LNCaP clone FGC (cell line): ENCODE measurements around the gene DCDC1.

Experiments
- DNase-seq: peaks from one replicate; pipeline ENCODE4 v3.0.0-alpha.2; 2011; ENCODE audit warnings: low read depth
- H3K4me3 ChIP-seq: 2 replicates; pipeline ENCODE4 v1.5.1; 2011; ENCODE audit warnings: mild to moderate bottlenecking, low read depth, low read length, control low read depth
- TF ChIP-seq, protein P1 (sequence below): IDR thresholded peaks from 2 replicates; pipeline ENCODE4 v1.5.1; 2012; ENCODE audit warnings: mild to moderate bottlenecking; ENCODE audit not compliant: control insufficient read depth, insufficient read depth; ENCODE audit errors: extremely low read depth

The DCDC1 gene

DNA sequence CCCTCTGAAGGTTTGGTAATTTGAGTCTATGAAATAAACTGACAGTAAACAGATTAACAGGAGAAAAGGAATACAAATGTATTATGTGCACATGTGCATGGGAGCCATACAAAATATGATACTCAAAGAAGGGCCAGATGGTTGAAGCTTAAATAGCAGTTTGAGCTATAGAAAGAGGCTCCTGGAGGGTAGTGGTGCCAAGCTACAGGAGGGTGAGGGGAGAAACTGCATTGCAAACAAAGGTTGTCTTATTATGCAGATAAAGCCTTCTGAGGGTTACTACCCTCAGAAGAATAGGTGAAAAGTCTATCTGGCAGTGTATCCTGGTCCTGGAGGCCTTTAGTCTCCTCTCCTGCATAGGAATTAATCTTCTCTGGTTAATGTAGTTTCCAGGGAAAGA is 516.1 kb downstream of the DCDC1 start:
- no peak for DNase-seq

DNA sequence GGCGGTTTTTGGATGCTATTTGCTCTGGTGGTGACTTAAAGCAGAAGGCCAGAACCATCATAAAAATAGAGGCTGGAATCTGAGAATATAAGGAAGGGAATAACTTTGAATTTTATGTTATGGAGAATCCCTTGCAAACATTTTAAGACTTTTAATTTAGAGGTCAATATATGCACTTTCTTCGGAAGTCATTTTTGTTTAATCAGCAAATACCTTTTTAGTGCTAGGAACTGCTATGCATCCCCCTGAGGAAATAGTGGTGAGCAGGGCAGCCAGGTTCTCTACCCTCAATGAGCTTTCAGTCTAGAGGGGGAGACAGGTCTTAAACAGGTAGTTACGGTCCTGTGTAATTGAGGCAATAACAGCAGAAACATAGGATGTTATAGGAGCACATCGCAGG is 516.9 kb downstream of the DCDC1 start:
- TF ChIP-seq, protein P1, sequence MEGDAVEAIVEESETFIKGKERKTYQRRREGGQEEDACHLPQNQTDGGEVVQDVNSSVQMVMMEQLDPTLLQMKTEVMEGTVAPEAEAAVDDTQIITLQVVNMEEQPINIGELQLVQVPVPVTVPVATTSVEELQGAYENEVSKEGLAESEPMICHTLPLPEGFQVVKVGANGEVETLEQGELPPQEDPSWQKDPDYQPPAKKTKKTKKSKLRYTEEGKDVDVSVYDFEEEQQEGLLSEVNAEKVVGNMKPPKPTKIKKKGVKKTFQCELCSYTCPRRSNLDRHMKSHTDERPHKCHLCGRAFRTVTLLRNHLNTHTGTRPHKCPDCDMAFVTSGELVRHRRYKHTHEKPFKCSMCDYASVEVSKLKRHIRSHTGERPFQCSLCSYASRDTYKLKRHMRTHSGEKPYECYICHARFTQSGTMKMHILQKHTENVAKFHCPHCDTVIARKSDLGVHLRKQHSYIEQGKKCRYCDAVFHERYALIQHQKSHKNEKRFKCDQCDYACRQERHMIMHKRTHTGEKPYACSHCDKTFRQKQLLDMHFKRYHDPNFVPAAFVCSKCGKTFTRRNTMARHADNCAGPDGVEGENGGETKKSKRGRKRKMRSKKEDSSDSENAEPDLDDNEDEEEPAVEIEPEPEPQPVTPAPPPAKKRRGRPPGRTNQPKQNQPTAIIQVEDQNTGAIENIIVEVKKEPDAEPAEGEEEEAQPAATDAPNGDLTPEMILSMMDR = no peak
- no peak for DNase-seq
- no peak overlapping the region for H3K4me3 ChIP-seq

More for the DNA sequence above, 516.1 kb downstream of the DCDC1 start:
- TF ChIP-seq, protein P1 = no peak
- no peak overlapping the region for H3K4me3 ChIP-seq

DNA sequence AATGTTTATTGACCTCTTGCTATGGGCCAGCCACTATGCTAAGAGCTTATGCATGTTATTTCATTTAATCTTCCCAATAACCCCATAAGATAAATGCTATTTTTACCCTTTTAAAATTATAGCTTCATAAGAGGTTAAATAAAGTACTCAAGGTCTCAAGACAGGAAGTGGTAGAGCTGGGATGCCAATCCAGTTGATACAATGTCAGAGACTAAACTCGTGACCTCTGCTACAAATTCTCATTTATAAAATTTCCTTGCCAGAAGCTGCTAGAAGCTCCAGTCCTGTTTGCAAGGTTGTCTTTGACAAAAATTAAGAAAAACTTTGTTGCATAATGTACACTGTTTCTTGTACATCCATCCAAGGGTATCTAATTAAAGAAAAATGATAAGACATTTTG is 517.4 kb downstream of the DCDC1 start:
- no peak for DNase-seq

DNA sequence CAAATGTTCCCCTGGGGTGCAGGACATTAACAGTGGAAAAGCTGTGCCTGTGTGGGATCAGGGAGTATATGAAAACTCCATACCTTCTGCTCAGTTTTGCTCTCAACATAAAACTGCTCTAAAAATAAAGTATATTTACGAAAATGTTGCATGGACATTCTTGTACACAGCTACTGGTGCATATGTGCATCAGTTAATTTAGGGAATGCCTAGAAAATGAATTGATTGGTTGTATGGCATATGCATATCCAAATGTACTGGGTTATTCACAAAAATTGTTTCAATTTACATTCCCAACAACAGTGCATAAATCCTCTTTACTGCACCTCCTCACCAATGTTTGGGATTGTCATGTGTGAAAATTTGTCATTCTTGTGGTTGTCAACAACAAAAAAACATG is 532.3 kb downstream of the DCDC1 start:
- TF ChIP-seq, protein P1 = no peak
- H3K4me3 ChIP-seq = no peak overlapping the region
- DNase-seq = no peak

More for the DNA sequence above, 517.4 kb downstream of the DCDC1 start:
- H3K4me3 ChIP-seq = no peak overlapping the region
- TF ChIP-seq, protein P1 = no peak

DNA sequence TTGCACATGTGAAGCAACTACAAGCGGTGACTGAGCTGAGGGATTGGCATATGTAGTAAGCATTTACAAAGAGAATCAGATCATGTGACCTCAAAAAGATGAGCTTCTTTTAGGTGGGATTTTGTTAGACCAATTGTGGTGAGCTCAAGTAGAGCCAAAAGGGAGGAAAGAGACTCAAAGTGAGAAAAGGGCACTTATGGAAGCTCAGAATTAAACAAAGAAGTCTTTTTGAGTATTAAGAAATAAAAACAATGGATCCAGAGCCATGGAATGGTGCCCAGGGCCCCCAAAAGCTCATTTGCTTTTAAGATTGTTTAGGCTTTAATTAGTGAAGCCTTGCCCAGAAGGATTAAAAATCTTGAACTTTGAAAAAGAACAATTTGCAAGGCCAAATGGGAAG is 536.7 kb downstream of the DCDC1 start:
- no peak for DNase-seq
- TF ChIP-seq, protein P1 = no peak
- no peak overlapping the region for H3K4me3 ChIP-seq

DNA sequence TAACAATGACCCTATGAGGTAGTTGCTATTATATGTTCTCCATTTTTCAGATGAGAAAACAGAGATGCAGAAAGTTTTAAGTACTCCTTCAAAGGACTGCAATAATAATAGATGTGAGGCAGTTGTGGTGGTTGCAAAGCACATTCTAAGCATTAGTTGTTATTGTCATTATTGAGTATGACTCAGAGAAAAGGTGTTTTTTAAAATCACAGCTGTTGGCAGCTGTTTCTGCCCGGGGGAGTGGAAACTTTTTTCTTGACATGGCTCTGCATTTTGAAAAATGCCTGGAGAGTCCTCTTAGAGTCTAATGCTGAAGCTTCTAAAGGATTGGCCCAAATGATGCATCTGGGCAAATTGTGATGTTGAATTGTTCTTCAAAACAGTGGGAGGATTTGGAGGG is 538.9 kb downstream of the DCDC1 start:
- H3K4me3 ChIP-seq = no peak overlapping the region
- DNase-seq = no peak
- TF ChIP-seq, protein P1 = no peak

DNA sequence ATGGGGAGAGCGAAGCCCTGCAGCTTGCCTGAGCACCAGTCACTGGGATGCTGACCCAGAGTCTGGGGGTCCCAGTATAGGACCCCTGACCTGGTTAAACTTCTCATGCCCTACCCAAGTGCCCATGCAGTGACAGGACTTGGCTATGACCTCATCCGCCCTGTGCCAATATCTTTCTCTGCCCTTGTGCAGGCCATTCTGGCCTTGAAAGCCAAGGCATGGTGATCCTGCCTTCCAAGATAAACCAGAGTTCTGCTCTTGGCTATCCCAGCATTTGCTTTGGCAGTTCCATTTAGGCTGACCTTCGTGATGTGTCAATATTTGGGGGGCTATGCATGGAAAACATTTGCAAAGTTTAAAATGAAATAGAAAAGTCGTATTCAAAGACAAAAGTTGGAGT is 542.6 kb downstream of the DCDC1 start:
- DNase-seq = no peak
- no peak overlapping the region for H3K4me3 ChIP-seq
- TF ChIP-seq, protein P1 = no peak
